Inflammatory macrophage treated with lipopolysaccharide for 4 hours (primary cell): ENCODE data around the gene ALDH5A1.

Source experiments
- DNase-seq: peaks from one replicate; pipeline ENCODE4 v3.0.0-alpha.2; 2020

Gene ALDH5A1

GRCh38 chr6:24534329-24534728 lies 39.6 kb downstream of the ALDH5A1 start:
- DNase-seq = no peak

- DNase-seq = no peak
These were observed 40.4 kb downstream of the ALDH5A1 start for GRCh38 chr6:24535210-24535609.

- no peak for DNase-seq
These were observed 41.7 kb downstream of the ALDH5A1 start for GRCh38 chr6:24536466-24536865.

GRCh38 chr6:24537082-24537699 lies 42.4 kb downstream of the ALDH5A1 start:
- DNase-seq = no peak

GRCh38 chr6:24537771-24538385 lies 43.1 kb downstream of the ALDH5A1 start:
- DNase-seq = no peak

- no peak for DNase-seq
These were observed 44.6 kb downstream of the ALDH5A1 start for GRCh38 chr6:24539416-24539815.

- DNase-seq = no peak
These were observed 45.4 kb downstream of the ALDH5A1 start for GRCh38 chr6:24540197-24540596.

- no peak for DNase-seq
These were observed 48.9 kb downstream of the ALDH5A1 start for GRCh38 chr6:24543683-24544082.

GRCh38 chr6:24545183-24545582 lies 50.4 kb downstream of the ALDH5A1 start:
- no peak for DNase-seq

GRCh38 chr6:24545691-24546090 lies 50.9 kb downstream of the ALDH5A1 start:
- no peak for DNase-seq

GRCh38 chr6:24546439-24546838 lies 51.7 kb downstream of the ALDH5A1 start:
- DNase-seq = no peak

- no peak for DNase-seq
These were observed 52.5 kb downstream of the ALDH5A1 start for GRCh38 chr6:24547243-24547642.

- DNase-seq = no peak
These were observed 54.4 kb downstream of the ALDH5A1 start for GRCh38 chr6:24549158-24549557.

- no peak for DNase-seq
These were observed 55.0 kb downstream of the ALDH5A1 start for GRCh38 chr6:24549674-24550353.

- no peak for DNase-seq
These were observed 56.4 kb downstream of the ALDH5A1 start for GRCh38 chr6:24551139-24551538.

- DNase-seq = no peak
These were observed 59.7 kb downstream of the ALDH5A1 start for GRCh38 chr6:24554474-24554873.

- no peak for DNase-seq
These were observed 63.7 kb downstream of the ALDH5A1 start for GRCh38 chr6:24558516-24558915.

GRCh38 chr6:24564081-24564480 lies 69.3 kb downstream of the ALDH5A1 start:
- no peak for DNase-seq

- DNase-seq = no peak
These were observed 70.4 kb downstream of the ALDH5A1 start for GRCh38 chr6:24565196-24565595.

GRCh38 chr6:24566020-24566767 lies 71.4 kb downstream of the ALDH5A1 start:
- DNase-seq = no peak

- DNase-seq = no peak
These were observed 73.9 kb downstream of the ALDH5A1 start for GRCh38 chr6:24568683-24569082.

GRCh38 chr6:24569811-24570210 lies 75.0 kb downstream of the ALDH5A1 start:
- DNase-seq = no peak

GRCh38 chr6:24571361-24571760 lies 76.6 kb downstream of the ALDH5A1 start:
- no peak for DNase-seq

- peak; percentile 75 for DNase-seq
These were observed 80.0 kb downstream of the ALDH5A1 start for GRCh38 chr6:24574809-24575208.
